GM18870 (cell line): Measurements from ENCODE around the gene TMEM59.

Source experiments
- ATAC-seq: cut with Tn5 transposase; IDR thresholded peaks from one replicate; pipeline ENCODE4 v1.9.1; 2021; ENCODE audit warnings: moderate library complexity; ENCODE audit not compliant: unreplicated experiment

TMEM59 gene

GRCh38 chr1:53986458-53986857 is 66.5 kb downstream of the TMEM59 start:
- ATAC-seq = no peak

DNA sequence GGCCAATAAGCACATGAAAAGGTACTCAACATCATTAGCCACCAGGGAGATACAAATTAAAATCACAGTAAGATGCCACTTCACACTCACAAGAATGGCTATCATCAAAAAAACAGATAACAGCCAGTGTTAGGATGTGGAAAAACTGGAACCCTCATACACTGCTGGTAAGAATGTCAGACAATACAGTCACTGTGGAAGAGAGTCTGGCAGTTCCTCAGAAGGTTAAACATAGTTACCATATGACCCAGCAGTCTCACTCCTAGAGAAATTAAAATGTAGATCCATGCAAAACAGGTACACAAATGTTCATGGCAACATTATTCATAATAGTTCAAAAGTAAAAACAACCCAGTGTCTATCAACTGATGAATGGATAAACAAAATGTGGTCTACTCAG is 68.3 kb downstream of the TMEM59 start:
- no peak for ATAC-seq

DNA sequence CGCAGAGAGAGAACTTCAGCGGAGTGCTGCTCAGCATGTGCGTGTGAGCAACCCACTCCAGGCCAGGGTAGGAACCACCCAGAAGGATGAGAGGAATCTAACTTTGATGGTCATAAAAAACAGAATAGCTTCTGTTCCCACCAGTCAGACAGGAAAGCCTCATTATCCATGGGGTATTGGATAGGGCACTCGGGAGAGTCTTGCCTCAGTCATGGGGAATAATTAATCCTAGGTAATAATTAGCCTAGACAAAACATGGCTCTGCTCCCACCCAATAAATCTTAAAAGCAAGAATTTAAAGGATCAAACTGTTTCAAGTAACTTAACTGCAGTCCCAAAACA is 70.3 kb downstream of the TMEM59 start:
- no peak for ATAC-seq

DNA sequence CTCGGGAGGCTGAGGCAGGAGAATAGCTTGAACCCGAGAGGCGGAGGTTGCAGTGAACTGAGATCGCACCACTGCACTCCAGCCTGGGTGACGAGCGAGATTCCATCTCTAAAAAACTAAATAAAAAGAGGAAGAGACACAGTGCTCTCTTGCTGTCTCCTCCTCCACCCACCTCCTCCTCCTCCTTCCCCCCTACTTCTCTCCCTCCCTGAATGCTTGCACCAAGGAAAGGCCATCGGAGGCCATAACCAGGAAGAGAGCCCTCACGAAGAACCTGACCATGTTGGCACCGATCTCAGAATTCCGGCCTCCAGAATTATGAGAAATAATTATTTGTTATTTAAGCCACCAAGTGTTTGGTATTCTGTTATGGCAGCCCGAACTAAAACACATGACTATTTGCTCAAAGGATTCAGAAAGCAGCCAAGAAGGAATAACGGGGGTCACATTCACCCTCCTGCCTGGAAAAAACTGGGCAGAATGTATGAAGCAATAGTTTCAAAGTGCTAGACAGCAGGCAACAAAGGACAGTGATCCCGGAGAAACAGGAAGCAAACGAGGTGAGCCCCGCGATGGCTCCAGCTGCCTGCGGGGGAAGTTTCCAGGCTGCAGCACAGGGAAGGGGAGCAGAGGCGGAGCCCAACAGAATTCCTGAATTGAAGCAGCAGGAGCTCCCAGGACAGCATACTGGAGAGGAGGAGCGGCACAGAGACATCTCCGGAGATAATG is 70.8 kb downstream of the TMEM59 start:
- no peak for ATAC-seq

DNA sequence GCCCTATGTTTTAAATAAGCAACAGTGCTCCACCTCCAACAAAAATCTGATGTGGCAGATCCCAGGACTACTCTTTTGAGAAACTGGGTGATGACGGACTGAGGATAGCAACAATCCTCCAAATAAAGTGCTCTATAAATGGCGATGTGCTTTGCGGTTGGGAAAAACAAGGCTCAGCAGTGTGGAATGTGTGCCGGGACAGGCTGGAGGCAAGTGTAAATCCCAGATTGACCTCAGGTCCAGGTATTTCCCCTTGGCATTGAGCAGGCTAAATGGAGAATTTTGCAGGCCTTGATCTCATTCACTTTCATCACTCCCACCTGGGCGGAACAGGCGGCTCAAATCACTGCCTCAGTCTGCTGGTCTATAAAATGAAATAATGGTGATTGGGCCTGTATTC is 71.8 kb downstream of the TMEM59 start:
- ATAC-seq = no peak

DNA sequence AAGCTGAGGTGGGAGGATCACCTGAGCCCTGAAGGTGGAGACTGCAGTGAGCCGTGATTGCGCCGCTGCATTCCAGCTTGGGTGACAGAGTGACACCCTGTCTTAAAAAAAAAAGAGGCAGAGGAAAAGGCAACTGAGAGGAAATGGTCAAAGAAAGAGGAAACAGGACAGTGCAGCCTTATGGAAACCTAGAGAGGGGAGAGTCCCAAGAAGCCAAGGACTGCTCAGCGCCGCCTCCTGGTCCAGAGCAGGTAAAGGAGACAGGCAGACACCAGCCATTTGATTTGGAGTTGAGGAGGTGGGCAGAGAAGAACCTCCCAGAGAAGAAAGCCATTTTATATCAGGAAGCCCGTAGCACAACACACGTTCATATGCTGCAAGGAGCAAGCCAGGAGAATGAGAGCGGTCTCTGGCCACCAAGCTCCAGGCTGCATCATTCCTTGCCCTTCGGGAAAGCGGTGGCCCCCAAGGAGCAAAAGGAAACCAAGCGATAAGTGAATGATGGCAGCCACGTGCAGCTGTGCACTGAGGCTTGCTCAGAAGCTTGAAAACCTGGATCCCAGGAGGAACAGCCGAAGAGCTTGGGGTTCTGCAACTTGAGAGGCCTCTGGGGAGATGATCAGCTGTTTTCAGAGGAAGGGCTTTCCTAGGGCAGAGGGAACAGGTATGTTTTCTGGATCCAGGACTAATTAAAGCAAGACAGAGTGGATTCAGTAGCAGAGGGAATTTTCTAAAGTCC is 73.1 kb downstream of the TMEM59 start:
- no peak for ATAC-seq
